ENCODE measurements around the gene INIP.

DNA sequence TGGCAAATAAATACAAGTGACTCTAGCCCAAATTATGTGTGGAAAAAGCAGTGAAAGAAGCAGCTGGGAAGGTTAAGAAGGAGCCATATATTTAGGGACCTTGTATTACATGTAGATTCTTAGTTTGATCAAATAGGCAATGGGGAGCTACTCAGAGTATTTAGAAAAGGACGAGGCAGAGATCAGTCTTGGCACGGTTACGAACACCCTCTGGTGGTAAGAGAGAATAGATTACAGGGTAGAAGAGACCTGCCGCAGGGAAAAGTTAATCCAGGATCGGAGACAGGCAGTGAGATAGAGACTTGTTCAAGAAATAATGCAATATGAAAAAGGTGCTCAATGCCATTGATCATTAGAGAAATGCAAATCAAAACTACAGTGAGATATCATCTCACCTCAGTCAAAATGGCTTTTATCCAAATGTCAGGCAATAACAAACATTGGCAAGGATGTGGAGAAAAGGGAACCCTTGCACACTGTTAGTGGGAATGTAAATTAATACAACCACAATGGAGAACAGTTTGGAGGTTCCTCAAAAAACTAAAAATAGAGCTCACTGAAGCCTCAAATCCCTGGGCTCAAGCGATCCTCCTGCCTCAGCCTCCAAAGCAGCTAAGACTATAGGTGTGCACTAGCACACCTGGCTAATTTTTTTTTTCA lies 12.0 kb downstream of the INIP start:
- TF ChIP-seq, protein P1, sequence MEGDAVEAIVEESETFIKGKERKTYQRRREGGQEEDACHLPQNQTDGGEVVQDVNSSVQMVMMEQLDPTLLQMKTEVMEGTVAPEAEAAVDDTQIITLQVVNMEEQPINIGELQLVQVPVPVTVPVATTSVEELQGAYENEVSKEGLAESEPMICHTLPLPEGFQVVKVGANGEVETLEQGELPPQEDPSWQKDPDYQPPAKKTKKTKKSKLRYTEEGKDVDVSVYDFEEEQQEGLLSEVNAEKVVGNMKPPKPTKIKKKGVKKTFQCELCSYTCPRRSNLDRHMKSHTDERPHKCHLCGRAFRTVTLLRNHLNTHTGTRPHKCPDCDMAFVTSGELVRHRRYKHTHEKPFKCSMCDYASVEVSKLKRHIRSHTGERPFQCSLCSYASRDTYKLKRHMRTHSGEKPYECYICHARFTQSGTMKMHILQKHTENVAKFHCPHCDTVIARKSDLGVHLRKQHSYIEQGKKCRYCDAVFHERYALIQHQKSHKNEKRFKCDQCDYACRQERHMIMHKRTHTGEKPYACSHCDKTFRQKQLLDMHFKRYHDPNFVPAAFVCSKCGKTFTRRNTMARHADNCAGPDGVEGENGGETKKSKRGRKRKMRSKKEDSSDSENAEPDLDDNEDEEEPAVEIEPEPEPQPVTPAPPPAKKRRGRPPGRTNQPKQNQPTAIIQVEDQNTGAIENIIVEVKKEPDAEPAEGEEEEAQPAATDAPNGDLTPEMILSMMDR (conservative IDR thresholded peaks at IDR 0.05; ENCODE audit: low read depth in 2 of 2): peak; percentile 69 to 75
- no peak for TF ChIP-seq POLR2AphosphoS5 (IDR thresholded peaks at IDR 0.05; ENCODE audit: low read depth)
- no peak for TF ChIP-seq EZH2 (IDR thresholded peaks at IDR 0.05; ENCODE audit: low read depth, unreplicated experiment)
- TF ChIP-seq, protein P2, sequence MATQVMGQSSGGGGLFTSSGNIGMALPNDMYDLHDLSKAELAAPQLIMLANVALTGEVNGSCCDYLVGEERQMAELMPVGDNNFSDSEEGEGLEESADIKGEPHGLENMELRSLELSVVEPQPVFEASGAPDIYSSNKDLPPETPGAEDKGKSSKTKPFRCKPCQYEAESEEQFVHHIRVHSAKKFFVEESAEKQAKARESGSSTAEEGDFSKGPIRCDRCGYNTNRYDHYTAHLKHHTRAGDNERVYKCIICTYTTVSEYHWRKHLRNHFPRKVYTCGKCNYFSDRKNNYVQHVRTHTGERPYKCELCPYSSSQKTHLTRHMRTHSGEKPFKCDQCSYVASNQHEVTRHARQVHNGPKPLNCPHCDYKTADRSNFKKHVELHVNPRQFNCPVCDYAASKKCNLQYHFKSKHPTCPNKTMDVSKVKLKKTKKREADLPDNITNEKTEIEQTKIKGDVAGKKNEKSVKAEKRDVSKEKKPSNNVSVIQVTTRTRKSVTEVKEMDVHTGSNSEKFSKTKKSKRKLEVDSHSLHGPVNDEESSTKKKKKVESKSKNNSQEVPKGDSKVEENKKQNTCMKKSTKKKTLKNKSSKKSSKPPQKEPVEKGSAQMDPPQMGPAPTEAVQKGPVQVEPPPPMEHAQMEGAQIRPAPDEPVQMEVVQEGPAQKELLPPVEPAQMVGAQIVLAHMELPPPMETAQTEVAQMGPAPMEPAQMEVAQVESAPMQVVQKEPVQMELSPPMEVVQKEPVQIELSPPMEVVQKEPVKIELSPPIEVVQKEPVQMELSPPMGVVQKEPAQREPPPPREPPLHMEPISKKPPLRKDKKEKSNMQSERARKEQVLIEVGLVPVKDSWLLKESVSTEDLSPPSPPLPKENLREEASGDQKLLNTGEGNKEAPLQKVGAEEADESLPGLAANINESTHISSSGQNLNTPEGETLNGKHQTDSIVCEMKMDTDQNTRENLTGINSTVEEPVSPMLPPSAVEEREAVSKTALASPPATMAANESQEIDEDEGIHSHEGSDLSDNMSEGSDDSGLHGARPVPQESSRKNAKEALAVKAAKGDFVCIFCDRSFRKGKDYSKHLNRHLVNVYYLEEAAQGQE (IDR thresholded peaks at IDR 0.05; ENCODE audit: unreplicated experiment): no peak
- TF ChIP-seq STAT1 (IDR thresholded peaks at IDR 0.05; ENCODE audit: unreplicated experiment): no peak
- TF ChIP-seq EZH2phosphoT487 (IDR thresholded peaks at IDR 0.05; ENCODE audit: unreplicated experiment): no peak
- TF ChIP-seq NANOG (IDR thresholded peaks at IDR 0.05; ENCODE audit: borderline replicate concordance): no peak

All from GM23338 (cell line).